Brain microvascular endothelial cell (primary cell): ENCODE data around the gene GUCA1A.

Experiments
- DNase-seq: peaks from one replicate; pipeline ENCODE4 v3.0.0-alpha.2; 2020
- H3K27ac ChIP-seq: fragments of 250-450 bp; sonication (Bioruptor Pico); 2 replicates; pipeline ENCODE4 v1.5.1; 2020; ENCODE audit warnings: mild to moderate bottlenecking, moderate library complexity
- H3K27me3 ChIP-seq: fragments of 250-450 bp; sonication (Bioruptor Pico); replicated peaks from 2 replicates; pipeline ENCODE4 v1.5.1; 2020; ENCODE audit warnings: mild to moderate bottlenecking
- H3K36me3 ChIP-seq: fragments of 250-450 bp; sonication (Bioruptor Pico); replicated peaks from 2 replicates; pipeline ENCODE4 v1.5.1; 2020; ENCODE audit warnings: mild to moderate bottlenecking
- H3K4me3 ChIP-seq: 2 replicates; pipeline ENCODE4 v1.5.1; 2011; ENCODE audit warnings: low read depth, mild to moderate bottlenecking, control low read depth, low read length, moderate library complexity
- CTCF ChIP-seq: IDR thresholded peaks from 2 replicates; pipeline ENCODE4 v1.5.1; 2011; ENCODE audit warnings: low read depth, mild to moderate bottlenecking, moderate library complexity, low read length, control low read depth, inconsistent platforms; ENCODE audit errors: missing control alignments
- in situ Hi-C: cut with HindIII; loops from 2 replicates; pipeline ENCODE4 v1.10.0; 2017; ENCODE audit warnings: low sequenced_read_pairs, low pct_ligation_motif_present

Gene GUCA1A

GRCh38 chr6:42193491-42193894, 20.3 kb downstream of the GUCA1A start:
- H3K36me3 ChIP-seq: no peaks in the 10 kb centered on the region
- in situ Hi-C loops: no loop called here
- peak overlapping the region; percentile 26 for H3K27ac ChIP-seq
- no peaks in the 10 kb centered on the region for H3K27me3 ChIP-seq
- H3K4me3 ChIP-seq: no peak overlapping the region
- TF ChIP-seq CTCF: no peak
- peak; percentile 27 for DNase-seq

GRCh38 chr6:42194056-42194455, 20.9 kb downstream of the GUCA1A start:
- in situ Hi-C loops: no loop called here
- H3K27ac ChIP-seq: no peak overlapping the region
- no peaks in the 10 kb centered on the region for H3K36me3 ChIP-seq
- H3K4me3 ChIP-seq: no peak overlapping the region
- no peak for DNase-seq
- no peak for TF ChIP-seq CTCF
- H3K27me3 ChIP-seq: no peaks in the 10 kb centered on the region

GRCh38 chr6:42195415-42195814, 22.3 kb downstream of the GUCA1A start:
- no peak for TF ChIP-seq CTCF
- Histone ChIP-seq H3K4me3 (no peak overlapping the region), H3K27ac (no peak overlapping the region), H3K27me3 (no peaks in the 10 kb centered on the region), H3K36me3 (no peaks in the 10 kb centered on the region)
- in situ Hi-C loops: no loop called here
- DNase-seq: no peak

GRCh38 chr6:42197555-42198362, 24.6 kb downstream of the GUCA1A start:
- no peaks in the 10 kb centered on the region for H3K36me3 ChIP-seq
- peak; percentile 36 for DNase-seq
- peak overlapping the region; percentile 21 for H3K27ac ChIP-seq
- peak; percentile 25 for TF ChIP-seq CTCF
- H3K4me3 ChIP-seq: no peak overlapping the region
- no peaks in the 10 kb centered on the region for H3K27me3 ChIP-seq
- in situ Hi-C loops: no loop called here

GRCh38 chr6:42199106-42199981, 26.2 kb downstream of the GUCA1A start:
- TF ChIP-seq CTCF: no peak
- in situ Hi-C loops: no loop called here
- H3K27ac ChIP-seq: peak overlapping the region; percentile 35
- peak; percentile 22 for DNase-seq
- peaks cover 2% of the 10 kb centered on the region for H3K36me3 ChIP-seq
- H3K27me3 ChIP-seq: no peaks in the 10 kb centered on the region
- H3K4me3 ChIP-seq: no peak overlapping the region
